Stomach (tissue), 9 donors: Measurements from ENCODE around the gene SYT3. TPM values are rescaled to one million over a fixed set of nuclear protein-coding genes. Genes with fewer than 3 reads are reported as not detected.

Experiments
- DNase-seq, 2 donors: peaks; one replicate each; pipeline versions ENCODE4 v3.0.0 to v3.0.0-alpha.2; 2013 to 2019
- H3K27ac ChIP-seq, 5 donors: fragments of 200-600 bp in 4 of 5; sonication (generic) in 4 of 5; one replicate each; pipeline ENCODE4 v1.5.1; 2013 to 2019; ENCODE audit warnings: mild to moderate bottlenecking in 1 of 5, moderate library complexity in 1 of 5
- H3K27me3 ChIP-seq, 3 donors: fragments of 200-600 bp; sonication (generic); one replicate each; pipeline ENCODE4 v1.5.1; 2017 to 2019; ENCODE audit warnings: mixed run types in 1 of 3
- H3K36me3 ChIP-seq, 4 donors: fragments of 200-600 bp; sonication (generic); 1 replicate in 3 of 4; 2 replicates in 1 of 4; pipeline ENCODE4 v1.5.1; 2016 to 2019
- H3K4me1 ChIP-seq, 4 donors: fragments of 200-600 bp; sonication (generic); one replicate each; pipeline ENCODE4 v1.5.1; 2016 to 2019
- H3K4me3 ChIP-seq, 4 donors: fragments of 200-600 bp; sonication (generic) in 3 of 4; one replicate each; pipeline ENCODE4 v1.5.1; 2016 to 2019; ENCODE audit warnings: mild to moderate bottlenecking in 1 of 4
- H3K9me3 ChIP-seq, 4 donors: fragments of 200-600 bp; sonication (generic); one replicate each; pipeline ENCODE4 v1.5.1; 2016 to 2019
- EP300 ChIP-seq: sonication (generic); formaldehyde crosslinking; IDR thresholded peaks from one replicate; pipeline ENCODE4 v1.6.1; 2017; ENCODE audit warnings: antibody characterized with exemption
- POLR2A ChIP-seq, 4 donors: fragments of 450-650 bp; IDR thresholded peaks; one replicate each; pipeline ENCODE4 v1.6.1; 2016; ENCODE audit warnings: antibody characterized with exemption in 4 of 4, control low read depth in 2 of 4, mild to moderate bottlenecking in 1 of 4, moderate library complexity in 1 of 4
- POLR2AphosphoS5 ChIP-seq, 3 donors: sonication (generic); formaldehyde crosslinking; IDR thresholded peaks; one replicate each; pipeline ENCODE4 v1.6.1; 2016; ENCODE audit warnings: antibody characterized with exemption in 3 of 3
- WGBS, 5 donors: extraction: QIAGEN DNeasy Blood & Tissue Kit in 3 of 5; methylation state at CpG; one replicate each; pipeline versions ENCODE4 v1.1.5 to v1.1.7; 2013 to 2018; 5-methylcytosine and 5-hydroxymethylcytosine counted together
- intact Hi-C: fragments of 100-400 bp; cut with DNase I; formaldehyde crosslinking; loops from one replicate; pipeline ENCODE4 v1.15.1; 2023; ENCODE audit warnings: low total_unique reads
- polyA plus RNA-seq, 3 donors: library from polyadenylated mRNA; stranded (reverse); fragments of 200-250 nt; gene quantifications; one replicate each; pipeline ENCODE4 v1.2.3, GENCODE V29; 2013
- total RNA-seq, 5 donors: library from RNA; depleted of rRNA; stranded (reverse); fragments of >200 nt; gene quantifications; one replicate each; pipeline versions ENCODE4 v1.1.0 to v1.2.3, GENCODE V29; 2014 to 2016
- TF ChIP-seq, protein P1 (sequence below), 7 experiments: fragments of 450-650 bp in 4 of 7; fragments of 200-600 bp in 3 of 7; sonication (generic) in 3 of 7; IDR thresholded peaks; one replicate each; pipeline ENCODE4 v1.5.1; 2016 to 2019; ENCODE audit warnings: antibody characterized with exemption in 7 of 7, control low read depth in 2 of 7, mild to moderate bottlenecking in 1 of 7
- donor health status: healthy with polysubstance abuse.
- donor health status: Bipolar disorder and iron deficiency.
- donor health status: healthy.

SYT3 gene
- total and polyA plus RNA-seq, 8 donors: 0.13 to 1.3 (median 0.14) TPM; not detected in 5

DNA sequence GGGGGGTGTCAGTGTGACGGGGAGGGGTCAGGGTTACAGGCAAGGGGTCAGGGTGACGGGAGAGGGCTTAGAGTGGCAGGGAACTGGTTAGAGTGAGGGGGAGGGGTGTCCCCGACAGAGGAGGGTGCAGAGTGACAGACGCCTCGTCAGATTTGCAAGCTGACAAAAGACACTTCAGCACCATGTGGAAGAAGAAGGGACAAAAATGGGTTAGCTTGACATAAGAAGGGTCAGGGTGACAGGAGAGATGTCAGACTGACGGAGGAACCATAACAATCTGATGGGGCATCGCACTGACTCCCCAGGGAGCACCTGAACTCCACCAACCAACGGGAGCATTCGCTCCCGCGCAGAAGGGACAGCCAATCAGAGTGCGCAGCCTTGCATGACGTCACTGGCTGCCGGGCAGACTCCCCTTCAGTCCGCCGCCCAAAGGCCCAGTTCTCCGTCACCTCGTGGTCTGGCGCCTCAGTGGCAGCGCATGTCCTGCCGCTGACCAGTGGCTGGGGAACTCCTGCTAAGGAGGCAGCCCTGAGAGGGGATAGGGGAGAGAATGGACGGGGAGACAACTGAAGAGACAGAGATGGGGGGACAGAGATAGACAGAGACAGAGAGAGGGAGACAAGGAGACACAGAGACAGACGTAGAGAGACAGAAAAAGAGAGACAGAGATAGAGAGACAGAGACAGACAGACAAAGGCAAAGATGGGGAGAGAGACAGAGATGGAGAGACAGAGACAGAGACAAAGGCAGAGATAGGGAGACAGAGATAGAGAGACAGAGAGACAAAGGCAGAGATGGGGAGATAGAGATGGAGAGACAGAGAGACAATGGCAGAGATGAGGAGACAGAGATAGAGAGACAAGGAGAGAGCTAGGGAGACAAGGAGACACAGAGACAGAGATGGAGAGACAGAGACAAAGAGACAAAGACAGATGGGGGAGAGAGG, 39.8 kb upstream of the SYT3 start:
- H3K36me3 ChIP-seq: no peaks in the 10 kb centered on the region
- intact Hi-C loops: no loop called here
- no peak overlapping the region for H3K4me3 ChIP-seq
- H3K27me3 ChIP-seq: peaks cover 0 to 93% (median 13%) of the 10 kb centered on the region in 3 donors
- H3K27ac ChIP-seq: no peak overlapping the region
- 8 to 16% (median 14%) methylated on average over 23 of the region's 23 CpGs for WGBS, 5 donors
- peaks cover 0 to 7% (median 3%) of the 10 kb centered on the region in 4 donors for H3K4me1 ChIP-seq
- peak; percentile 79 to 89 for DNase-seq
- TF ChIP-seq EP300 (no peak), POLR2AphosphoS5 (IDR thresholded peaks at IDR 0.05) (no peak), POLR2A (IDR thresholded peaks at IDR 0.05) (no peak)
- TF ChIP-seq, protein P1, sequence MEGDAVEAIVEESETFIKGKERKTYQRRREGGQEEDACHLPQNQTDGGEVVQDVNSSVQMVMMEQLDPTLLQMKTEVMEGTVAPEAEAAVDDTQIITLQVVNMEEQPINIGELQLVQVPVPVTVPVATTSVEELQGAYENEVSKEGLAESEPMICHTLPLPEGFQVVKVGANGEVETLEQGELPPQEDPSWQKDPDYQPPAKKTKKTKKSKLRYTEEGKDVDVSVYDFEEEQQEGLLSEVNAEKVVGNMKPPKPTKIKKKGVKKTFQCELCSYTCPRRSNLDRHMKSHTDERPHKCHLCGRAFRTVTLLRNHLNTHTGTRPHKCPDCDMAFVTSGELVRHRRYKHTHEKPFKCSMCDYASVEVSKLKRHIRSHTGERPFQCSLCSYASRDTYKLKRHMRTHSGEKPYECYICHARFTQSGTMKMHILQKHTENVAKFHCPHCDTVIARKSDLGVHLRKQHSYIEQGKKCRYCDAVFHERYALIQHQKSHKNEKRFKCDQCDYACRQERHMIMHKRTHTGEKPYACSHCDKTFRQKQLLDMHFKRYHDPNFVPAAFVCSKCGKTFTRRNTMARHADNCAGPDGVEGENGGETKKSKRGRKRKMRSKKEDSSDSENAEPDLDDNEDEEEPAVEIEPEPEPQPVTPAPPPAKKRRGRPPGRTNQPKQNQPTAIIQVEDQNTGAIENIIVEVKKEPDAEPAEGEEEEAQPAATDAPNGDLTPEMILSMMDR (IDR thresholded peaks at IDR 0.05): no peak
- H3K9me3 ChIP-seq: peaks cover 0 to 10% (median 7%) of the 10 kb centered on the region in 4 donors

DNA sequence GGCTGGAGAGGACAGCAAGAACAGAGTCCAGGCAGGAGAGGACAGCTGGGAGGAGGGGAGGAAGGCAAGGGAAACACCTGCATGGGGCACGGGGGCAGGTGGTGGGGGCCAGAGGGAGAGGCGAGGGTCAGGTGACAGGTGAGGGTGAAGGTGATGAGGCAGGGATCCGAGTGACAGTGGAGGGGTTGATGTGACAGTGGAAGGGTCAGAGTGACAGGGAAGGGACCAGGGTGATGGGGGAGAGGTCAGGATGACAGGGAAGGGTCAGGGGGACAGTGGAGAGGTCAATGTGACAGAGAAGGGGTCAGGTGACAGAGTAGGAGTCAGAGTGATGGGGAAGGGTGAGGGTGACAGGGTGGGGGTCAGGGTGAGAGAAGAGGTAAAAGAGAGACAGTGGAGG, 38.6 kb upstream of the SYT3 start:
- TF ChIP-seq POLR2A (IDR thresholded peaks at IDR 0.05): no peak
- no peak for TF ChIP-seq POLR2AphosphoS5 (IDR thresholded peaks at IDR 0.05)
- TF ChIP-seq, protein P1 (IDR thresholded peaks at IDR 0.05): no peak
- no peak for TF ChIP-seq EP300
- no peak for DNase-seq
- WGBS, 5 donors: 43 to 59% (median 57%) methylated on average over 3 of the region's 3 CpGs
- Histone ChIP-seq H3K9me3 (peaks cover 0 to 10% (median 7%) of the 10 kb centered on the region in 4 donors), H3K4me3 (no peak overlapping the region), H3K36me3 (no peaks in the 10 kb centered on the region), H3K4me1 (peaks cover 0 to 7% (median 3%) of the 10 kb centered on the region in 4 donors), H3K27ac (no peak overlapping the region), H3K27me3 (peaks cover 0 to 93% (median 13%) of the 10 kb centered on the region in 3 donors)
- intact Hi-C loops: no loop called here

DNA sequence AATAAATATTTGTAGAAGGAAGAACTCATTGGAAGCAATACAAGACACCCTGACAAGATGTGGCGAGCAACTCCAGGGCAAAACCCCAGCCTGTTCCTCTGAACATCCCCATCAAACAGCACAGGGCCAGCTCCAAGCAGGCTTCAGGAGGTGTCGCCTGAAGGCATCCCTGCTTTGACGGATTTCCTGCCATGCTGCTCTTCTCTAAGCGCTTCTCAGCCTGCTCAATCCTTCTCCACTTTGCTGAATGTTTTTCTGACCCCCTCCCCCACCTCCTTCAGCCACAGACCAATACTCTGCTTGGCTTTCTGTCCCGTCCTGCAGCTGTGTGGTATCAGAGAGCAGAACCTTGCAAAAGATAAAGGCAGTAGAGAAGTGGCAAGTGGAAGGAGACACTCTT, 38.0 kb upstream of the SYT3 start:
- Histone ChIP-seq H3K27me3 (peaks cover 0 to 93% (median 19%) of the 10 kb centered on the region in 3 donors), H3K36me3 (no peaks in the 10 kb centered on the region), H3K27ac (no peak overlapping the region), H3K9me3 (peaks cover 0 to 10% (median 7%) of the 10 kb centered on the region in 4 donors), H3K4me3 (no peak overlapping the region), H3K4me1 (peaks cover 0 to 7% (median 3%) of the 10 kb centered on the region in 4 donors)
- intact Hi-C loops: no loop called here
- TF ChIP-seq EP300 (no peak), POLR2A (IDR thresholded peaks at IDR 0.05) (no peak), POLR2AphosphoS5 (IDR thresholded peaks at IDR 0.05) (no peak)
- TF ChIP-seq, protein P1 (IDR thresholded peaks at IDR 0.05): no peak
- no peak for DNase-seq
- 39 to 49% (median 46%) methylated on average over 5 of the region's 5 CpGs for WGBS, 5 donors

DNA sequence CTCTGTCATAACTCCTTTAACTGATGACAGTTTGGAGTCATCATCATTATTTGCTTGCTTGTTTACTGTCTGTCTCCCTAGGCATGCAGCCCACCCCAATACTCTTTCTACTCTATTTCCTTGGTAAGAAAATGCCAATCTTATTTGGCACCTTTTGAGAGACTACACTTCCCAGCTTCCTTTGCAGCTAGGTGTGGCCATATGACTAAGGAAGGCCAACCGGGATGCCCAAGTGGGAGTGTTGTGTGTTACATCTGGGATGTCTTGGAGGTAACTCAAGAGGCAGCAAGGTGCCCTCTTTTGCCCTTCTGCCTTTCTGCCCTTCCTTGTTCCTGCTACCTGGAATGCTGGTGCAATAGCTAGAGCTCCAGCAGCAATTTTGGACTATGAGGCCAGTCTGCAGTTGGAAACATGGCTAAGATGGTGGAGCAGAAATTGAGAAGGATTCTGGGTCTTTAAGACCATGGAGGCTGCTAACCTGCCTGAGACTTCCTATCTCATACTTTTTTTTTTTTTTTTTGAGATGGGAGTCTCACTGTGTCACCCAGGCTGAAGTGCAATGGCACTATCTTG, 37.0 kb upstream of the SYT3 start:
- DNase-seq: no peak
- Histone ChIP-seq H3K4me3 (no peak overlapping the region), H3K27ac (no peak overlapping the region), H3K9me3 (peaks cover 0 to 10% (median 7%) of the 10 kb centered on the region in 4 donors), H3K4me1 (peaks cover 0 to 7% (median 3%) of the 10 kb centered on the region in 4 donors), H3K27me3 (peaks cover 0 to 93% (median 22%) of the 10 kb centered on the region in 3 donors), H3K36me3 (no peaks in the 10 kb centered on the region)
- intact Hi-C loops: no loop called here
- WGBS, 5 donors: 33 to 80% (median 69%) methylated on average over 1 of the region's 1 CpG
- TF ChIP-seq EP300 (no peak), POLR2AphosphoS5 (IDR thresholded peaks at IDR 0.05) (no peak), POLR2A (IDR thresholded peaks at IDR 0.05) (no peak)
- TF ChIP-seq, protein P1 (IDR thresholded peaks at IDR 0.05): no peak
